Occipital lobe (tissue), 2 donors: ENCODE results near the gene STIM2. TPM values are rescaled to one million over a fixed set of nuclear protein-coding genes. Genes with fewer than 3 reads are reported as not detected.
"Not testable (repeated sequence)": the region's sequence is repeated elsewhere in the genome, so short reads cannot be mapped to it uniquely, and the experiment has no call there.

Source experiments
- DNase-seq: peaks from one replicate; lab custom pipeline; 2025; lab: John Stamatoyannopoulos, UW
- total RNA-seq: library from RNA; depleted of rRNA; stranded (reverse); fragments of >200 nt; gene quantifications from one replicate; pipeline ENCODE4 v1.2.3, GENCODE V29; 2014

The STIM2 gene
- total RNA-seq = 25.9 TPM

- peak; percentile 98 for DNase-seq
Observed at GRCh38 chr4:26860157-26860921, at the start of gene STIM2. STIM2 (plus strand) TSS chr4:26860841.

DNA sequence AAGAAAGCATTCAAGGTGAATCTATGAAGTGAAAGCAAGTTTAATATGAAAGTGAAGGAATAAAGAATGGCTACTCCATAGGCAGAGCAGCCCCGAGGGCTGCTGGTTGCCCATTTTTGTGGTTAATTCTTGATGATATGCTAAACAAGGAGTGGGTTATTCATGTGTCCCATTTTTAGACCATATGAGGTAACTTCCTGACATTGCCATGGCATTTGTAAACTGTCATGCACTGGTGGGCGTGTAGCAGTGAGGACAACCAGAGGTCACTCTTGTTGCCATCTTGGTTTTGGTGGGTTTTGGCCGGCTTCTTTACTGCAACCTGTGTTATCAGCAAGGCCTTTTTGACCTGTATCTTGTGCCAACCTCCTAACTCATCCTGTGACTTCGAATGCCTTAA lies 49.1 kb upstream of the STIM2 start:
- not testable (repeated sequence) for DNase-seq

DNA sequence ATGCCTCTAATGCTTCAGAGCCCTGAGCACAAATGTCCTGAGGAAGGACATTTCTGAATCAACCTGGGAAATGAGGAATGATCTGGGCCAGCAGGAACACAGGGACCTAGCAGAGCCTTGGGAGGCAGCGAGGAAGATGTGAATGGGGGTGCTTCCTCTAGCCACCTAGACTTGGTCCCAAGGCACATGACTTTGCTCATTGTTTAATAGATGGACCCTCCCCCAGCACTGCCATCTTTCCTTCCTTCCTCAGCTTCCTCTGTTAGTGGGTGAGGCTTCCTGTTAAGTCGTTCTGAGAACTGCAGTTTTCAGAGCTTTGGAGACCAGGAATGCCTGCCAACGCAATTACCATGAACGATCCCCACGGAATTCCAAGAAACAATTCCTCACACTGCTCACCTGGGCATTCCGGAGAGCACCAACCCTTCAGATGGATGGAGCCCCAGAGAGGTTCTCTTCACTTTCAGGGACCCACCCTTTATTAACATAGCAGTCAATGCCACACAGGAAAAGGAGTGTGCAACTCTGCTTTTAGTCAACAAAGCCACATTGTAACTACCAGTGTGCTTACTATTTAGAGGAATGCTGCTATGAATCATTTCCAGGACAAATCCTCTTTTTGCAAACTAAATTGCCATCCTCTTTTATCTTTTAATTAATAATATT lies 48.5 kb upstream of the STIM2 start:
- no peak for DNase-seq

GRCh38 chr4:26813698-26814097 lies 46.9 kb upstream of the STIM2 start:
- DNase-seq = no peak

DNA sequence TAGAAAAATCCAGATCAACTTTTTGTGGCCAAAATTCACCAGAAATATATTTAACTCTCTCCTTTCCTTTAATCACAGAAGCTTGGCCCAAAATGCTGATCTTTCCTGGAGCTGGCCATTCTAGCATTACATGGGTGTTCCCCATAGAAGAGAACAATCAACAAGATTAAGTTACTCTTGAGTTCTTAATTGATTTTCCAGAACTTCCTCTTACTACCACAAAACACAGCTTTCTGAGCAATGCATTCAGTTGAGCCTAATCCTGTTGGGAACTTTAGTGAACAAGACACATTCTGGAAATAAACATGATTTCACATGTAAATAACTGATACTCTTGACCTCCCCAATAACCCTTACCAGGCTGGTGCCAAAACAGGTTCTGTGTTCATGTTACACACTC lies 45.4 kb upstream of the STIM2 start:
- DNase-seq = no peak

DNA sequence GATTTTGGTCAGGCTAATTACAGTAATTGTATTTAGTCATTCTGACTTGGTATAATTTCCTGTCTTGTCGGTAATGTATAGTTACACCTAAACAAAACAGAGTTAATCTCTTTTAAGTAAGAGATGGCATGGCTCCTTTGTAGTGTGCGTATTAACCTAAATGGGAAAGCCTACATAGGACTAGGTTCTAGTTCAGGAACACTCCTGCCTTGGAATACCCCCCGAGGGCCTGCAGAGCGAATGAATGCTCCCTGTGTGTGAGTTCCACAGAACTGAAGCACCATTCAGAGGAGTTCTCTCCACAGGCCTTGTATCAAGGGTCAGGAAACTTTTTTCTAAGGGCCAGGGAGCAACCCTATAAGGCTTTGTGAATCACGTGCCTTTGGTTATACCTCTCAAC lies 44.9 kb upstream of the STIM2 start:
- no peak for DNase-seq

GRCh38 chr4:26819026-26819425 lies 41.6 kb upstream of the STIM2 start:
- no peak for DNase-seq

GRCh38 chr4:26819478-26820095 lies 41.1 kb upstream of the STIM2 start:
- DNase-seq = no peak

DNA sequence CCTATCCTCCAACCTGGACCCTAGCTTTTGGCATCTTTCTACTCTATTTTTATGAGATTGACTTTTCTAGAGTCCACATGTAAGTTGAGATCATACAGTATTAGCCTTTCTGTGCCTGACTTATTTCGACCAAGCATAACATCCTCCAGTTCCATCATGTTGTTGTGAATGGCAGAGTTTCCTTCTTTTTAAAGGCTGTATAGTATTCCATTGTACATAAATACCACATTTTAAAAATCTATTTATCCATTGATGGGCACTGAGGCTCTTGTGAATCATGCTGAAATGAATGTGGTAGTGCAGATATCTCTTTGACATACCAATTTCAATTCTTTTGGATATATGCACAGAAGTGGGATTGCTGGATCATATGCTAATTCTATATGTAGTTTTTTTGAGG lies 40.3 kb upstream of the STIM2 start:
- DNase-seq = no peak

DNA sequence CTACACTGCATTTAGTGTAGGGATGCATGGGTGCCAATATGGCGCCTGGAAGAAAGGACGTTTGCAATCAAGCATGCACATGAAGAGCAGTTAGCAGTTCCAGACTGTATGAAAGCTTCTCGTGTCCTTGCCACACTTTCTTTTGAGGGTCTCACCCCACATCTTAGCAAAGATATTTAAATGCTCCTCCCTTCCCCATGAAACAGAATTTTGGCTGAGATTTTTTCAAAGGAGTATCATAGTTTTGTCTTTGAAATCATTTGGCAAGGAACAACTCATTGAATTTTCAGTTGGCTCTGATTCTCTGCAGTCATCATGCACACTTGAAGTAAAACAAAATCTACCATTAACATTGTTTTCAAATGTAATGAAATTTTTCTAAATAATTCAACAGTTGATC lies 39.6 kb upstream of the STIM2 start:
- no peak for DNase-seq

- no peak for DNase-seq
Observed at GRCh38 chr4:26821677-26822503, 38.8 kb upstream of the STIM2 start.

DNA sequence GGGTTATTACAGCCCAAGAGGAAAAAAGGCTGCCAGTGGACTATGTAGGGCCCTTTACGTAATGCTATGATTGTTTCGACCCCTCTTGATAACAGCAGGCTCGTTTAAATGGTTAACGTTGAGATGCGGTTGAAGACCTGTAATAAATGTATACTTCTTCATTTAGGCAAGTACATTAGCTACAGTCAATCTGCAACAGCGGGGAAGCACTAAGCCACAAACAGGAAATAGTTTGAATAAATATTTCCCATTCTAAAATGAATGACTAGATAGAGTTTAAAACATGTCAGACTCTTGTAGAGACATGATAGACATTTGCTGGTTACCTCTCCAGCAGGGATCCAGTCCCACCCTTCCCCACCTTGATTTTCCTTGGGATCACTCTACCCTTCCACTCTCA lies 38.1 kb upstream of the STIM2 start:
- no peak for DNase-seq

DNA sequence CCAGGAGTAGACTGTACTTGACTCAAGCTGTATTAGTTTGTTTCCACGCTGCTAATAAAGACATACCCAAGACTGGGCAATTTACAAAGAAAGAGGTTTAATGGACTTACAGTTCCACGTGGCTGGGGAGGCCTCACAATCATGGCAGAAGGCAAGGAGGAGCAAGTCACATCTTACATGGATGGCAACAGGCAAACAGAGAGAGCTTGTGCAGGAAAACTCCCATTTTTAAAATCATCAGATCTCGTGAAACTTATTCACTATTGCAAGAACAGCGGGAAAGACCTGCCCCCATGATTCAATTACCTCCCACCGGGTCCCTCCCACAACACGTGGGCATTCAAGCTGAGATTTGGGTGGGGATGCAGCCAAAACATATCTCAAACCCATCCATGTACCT lies 37.7 kb upstream of the STIM2 start:
- not testable (repeated sequence) for DNase-seq

- DNase-seq = no peak
Observed at GRCh38 chr4:26823583-26823982, 37.1 kb upstream of the STIM2 start.

GRCh38 chr4:26824667-26825066 lies 36.0 kb upstream of the STIM2 start:
- no peak for DNase-seq

DNA sequence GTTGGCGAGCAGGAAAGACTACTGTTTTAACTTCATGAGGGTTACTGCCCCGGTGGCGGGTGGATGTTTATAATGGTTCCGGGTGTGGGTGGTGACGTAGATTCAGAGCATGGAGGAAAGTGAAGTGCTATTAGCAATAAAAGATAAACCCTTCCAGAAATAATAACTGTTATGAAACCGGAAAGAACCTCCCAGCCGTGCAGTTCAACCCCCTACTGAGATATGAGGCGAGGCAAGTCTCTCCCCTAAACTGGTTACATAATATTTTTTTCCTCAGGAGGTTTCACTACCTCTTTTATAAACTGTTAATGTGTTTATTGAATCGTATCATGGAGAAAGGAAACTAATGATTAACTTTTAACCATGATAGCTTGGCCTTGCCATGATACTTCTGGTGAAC lies 33.9 kb upstream of the STIM2 start:
- DNase-seq = no peak

GRCh38 chr4:26827336-26827735 lies 33.3 kb upstream of the STIM2 start:
- not testable (repeated sequence) for DNase-seq

GRCh38 chr4:26827798-26828197 lies 32.8 kb upstream of the STIM2 start:
- DNase-seq = no peak

DNA sequence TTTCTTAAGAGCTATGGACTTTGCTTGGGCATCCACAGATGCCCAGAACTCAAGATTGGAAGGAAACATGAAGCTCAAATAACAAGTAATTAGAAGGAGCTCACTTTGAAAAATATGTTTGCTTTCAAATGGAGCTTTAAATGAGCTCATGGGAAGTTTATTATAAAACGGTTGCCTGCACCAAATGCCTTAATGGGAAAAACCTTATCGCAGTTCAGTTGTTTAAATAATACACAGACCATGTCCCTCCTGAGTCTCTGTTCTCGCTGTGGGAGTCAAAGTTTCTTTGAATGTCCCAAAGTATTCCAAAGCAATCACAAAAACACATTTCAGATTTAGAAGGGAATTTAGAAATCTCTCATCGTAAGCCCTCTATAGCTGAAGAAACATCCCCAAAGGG lies 31.6 kb upstream of the STIM2 start:
- DNase-seq = no peak

GRCh38 chr4:26830033-26830432 lies 30.6 kb upstream of the STIM2 start:
- no peak for DNase-seq

DNA sequence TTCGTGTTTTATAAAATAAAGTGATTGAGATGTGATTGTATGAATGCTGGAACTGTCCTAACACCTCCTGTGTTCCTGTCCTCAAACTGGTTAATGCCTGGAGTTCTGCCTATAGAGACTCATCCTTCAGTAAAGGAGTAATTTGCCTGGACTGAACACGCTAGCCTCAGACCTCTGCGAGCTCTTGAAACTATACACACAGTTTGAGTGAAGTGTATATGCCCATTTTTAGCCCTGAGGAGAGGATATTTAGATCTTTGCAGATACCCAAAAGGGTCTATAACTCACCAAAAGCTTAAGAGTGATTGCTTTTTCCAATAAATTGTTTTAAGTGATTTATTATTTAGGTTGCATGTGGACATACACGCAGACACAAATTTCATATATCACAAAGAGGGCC lies 29.9 kb upstream of the STIM2 start:
- DNase-seq = no peak

DNA sequence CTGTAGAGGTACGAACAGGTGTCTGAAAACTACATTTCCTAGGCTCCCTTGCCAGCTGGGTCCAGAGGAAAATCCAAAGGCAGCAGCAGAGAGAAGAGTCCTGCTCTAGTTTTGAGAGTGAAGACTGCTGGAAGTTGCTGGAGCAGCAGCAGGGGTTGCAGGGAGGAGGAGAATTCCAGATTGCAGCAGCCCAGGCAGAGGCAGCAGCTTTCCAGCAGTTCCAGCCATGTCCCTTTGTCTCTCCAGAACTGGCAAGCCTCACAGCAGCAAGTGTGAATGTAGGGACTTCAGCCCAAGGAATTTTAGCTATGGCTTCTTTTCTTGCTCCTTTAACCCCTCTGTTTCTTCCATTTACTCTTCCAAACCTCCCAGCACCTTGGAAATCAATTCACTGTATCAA lies 24.1 kb upstream of the STIM2 start:
- no peak for DNase-seq
